Skin epidermis (tissue), 12 donors: ENCODE measurements around the gene HPCAL4.

Experiments
- H3K27ac ChIP-seq, 21 experiments: fragments of 200-600 bp; sonication (generic) in 11 of 21; one replicate each; pipeline ENCODE4 v1.5.0; 2020; ENCODE audit warnings: mild to moderate bottlenecking in 3 of 21, inconsistent platforms in 2 of 21, moderate library complexity in 2 of 21
- H3K4me3 ChIP-seq, 7 experiments: fragments of 200-600 bp; sonication (generic) in 2 of 7; one replicate each; pipeline ENCODE4 v1.5.0; 2020; ENCODE audit warnings: inconsistent platforms in 2 of 7, mild to moderate bottlenecking in 2 of 7, moderate library complexity in 1 of 7

HPCAL4 gene

GRCh38 chr1:39680751-39681150, 10.5 kb downstream of the HPCAL4 start:
- no peak overlapping the region for H3K27ac ChIP-seq
- H3K4me3 ChIP-seq, result no peak overlapping the region

GRCh38 chr1:39679821-39680220, 11.4 kb downstream of the HPCAL4 start:
- Histone ChIP-seq H3K4me3 (no peak overlapping the region), H3K27ac (no peak overlapping the region)

GRCh38 chr1:39678889-39679288, 12.3 kb downstream of the HPCAL4 start:
- H3K27ac ChIP-seq, result no peak overlapping the region
- no peak overlapping the region for H3K4me3 ChIP-seq

- H3K4me3 ChIP-seq, result no peak overlapping the region
- no peak overlapping the region for H3K27ac ChIP-seq
These were observed 13.6 kb downstream of the HPCAL4 start for GRCh38 chr1:39677645-39678044.

- Histone ChIP-seq H3K4me3 (no peak overlapping the region), H3K27ac (no peak overlapping the region)
These were observed 14.2 kb downstream of the HPCAL4 start for GRCh38 chr1:39676948-39677548.

- H3K4me3 ChIP-seq, result no peak overlapping the region
- no peak overlapping the region for H3K27ac ChIP-seq
These were observed 16.0 kb downstream of the HPCAL4 start for GRCh38 chr1:39675220-39675619.

- H3K27ac ChIP-seq, result no peak overlapping the region
- H3K4me3 ChIP-seq, result no peak overlapping the region
These were observed 18.0 kb downstream of the HPCAL4 start for GRCh38 chr1:39673215-39673614.

GRCh38 chr1:39672551-39672947, 18.7 kb downstream of the HPCAL4 start:
- H3K4me3 ChIP-seq, result peak overlapping the region in 1 of 7 experiments; percentile 16
- no peak overlapping the region for H3K27ac ChIP-seq

- no peak within 1 kb of the TSS for H3K27ac ChIP-seq
- peak within 1 kb of the TSS; percentile 5 to 38 (median 23) for H3K4me3 ChIP-seq
These were observed 19.3 kb downstream of the HPCAL4 start, which contains the start of gene NT5C1A for GRCh38 chr1:39671793-39672550. TSS of gene NT5C1A (minus strand) at chr1:39672107. CDS start at chr1:39672038, 69 bp downstream.

- no peak overlapping the region for H3K27ac ChIP-seq
- H3K4me3 ChIP-seq, result peak overlapping the region in 6 of 7 experiments; percentile 5 to 38 (median 22)
These were observed 19.8 kb downstream of the HPCAL4 start for GRCh38 chr1:39671433-39671792.

GRCh38 chr1:39670689-39671088, 20.5 kb downstream of the HPCAL4 start:
- Histone ChIP-seq H3K4me3 (no peak overlapping the region), H3K27ac (no peak overlapping the region)

GRCh38 chr1:39668894-39669293, 22.3 kb downstream of the HPCAL4 start:
- Histone ChIP-seq H3K4me3 (no peak overlapping the region), H3K27ac (no peak overlapping the region)

GRCh38 chr1:39668111-39668510, 23.1 kb downstream of the HPCAL4 start:
- H3K4me3 ChIP-seq, result no peak overlapping the region

GRCh38 chr1:39666772-39667171, 24.5 kb downstream of the HPCAL4 start:
- no peak overlapping the region for H3K27ac ChIP-seq

More at GRCh38 chr1:39668111-39668510, 23.1 kb downstream of the HPCAL4 start:
- H3K27ac ChIP-seq, result no peak overlapping the region

GRCh38 chr1:39663559-39663958, 27.7 kb downstream of the HPCAL4 start:
- Histone ChIP-seq H3K27ac (no peak overlapping the region), H3K4me3 (no peak overlapping the region)

More at GRCh38 chr1:39666772-39667171, 24.5 kb downstream of the HPCAL4 start:
- H3K4me3 ChIP-seq, result no peak overlapping the region

- no peak overlapping the region for H3K4me3 ChIP-seq
- no peak overlapping the region for H3K27ac ChIP-seq
These were observed 28.4 kb downstream of the HPCAL4 start for GRCh38 chr1:39662861-39663260.

- H3K4me3 ChIP-seq, result no peak overlapping the region
- no peak overlapping the region for H3K27ac ChIP-seq
These were observed 31.7 kb downstream of the HPCAL4 start for GRCh38 chr1:39659538-39659937.

GRCh38 chr1:39659110-39659509, 32.1 kb downstream of the HPCAL4 start:
- no peak overlapping the region for H3K4me3 ChIP-seq
- H3K27ac ChIP-seq, result no peak overlapping the region

- no peak overlapping the region for H3K27ac ChIP-seq
- no peak overlapping the region for H3K4me3 ChIP-seq
These were observed 33.2 kb downstream of the HPCAL4 start for GRCh38 chr1:39657923-39658485.

GRCh38 chr1:39657402-39657801, 33.8 kb downstream of the HPCAL4 start:
- Histone ChIP-seq H3K4me3 (no peak overlapping the region), H3K27ac (no peak overlapping the region)

GRCh38 chr1:39656391-39656790, 34.8 kb downstream of the HPCAL4 start:
- no peak overlapping the region for H3K4me3 ChIP-seq
- no peak overlapping the region for H3K27ac ChIP-seq
